NT2/D1 (cell line): ENCODE results near the gene TENM3.

Experiments
- DNase-seq: peaks from one replicate; pipeline ENCODE4 v3.0.0-alpha.2; 2011; ENCODE audit warnings: low read depth, low spot score
- H3K27me3 ChIP-seq: 2 replicates; pipeline ENCODE4 v1.6.0; 2011; ENCODE audit warnings: mild to moderate bottlenecking; ENCODE audit not compliant: insufficient read length, insufficient read depth
- H3K36me3 ChIP-seq: 2 replicates; pipeline ENCODE4 v1.6.1; 2011; ENCODE audit warnings: mild to moderate bottlenecking, low read length, mixed read lengths; ENCODE audit not compliant: insufficient read depth, insufficient read length
- H3K4me1 ChIP-seq: 2 replicates; pipeline ENCODE4 v1.5.1; 2011; ENCODE audit not compliant: insufficient read depth, insufficient read length
- H3K4me3 ChIP-seq: 2 replicates; pipeline ENCODE4 v1.5.1; 2011; ENCODE audit warnings: low read depth; ENCODE audit not compliant: insufficient read length
- H3K9ac ChIP-seq: 2 replicates; pipeline ENCODE4 v1.6.0; 2011; ENCODE audit warnings: low read depth; ENCODE audit not compliant: insufficient read length
- H3K9me3 ChIP-seq: 2 replicates; pipeline ENCODE4 v1.5.1; 2011; ENCODE audit warnings: mild to moderate bottlenecking, low read length; ENCODE audit not compliant: insufficient read depth
- SUZ12 ChIP-seq: IDR thresholded peaks from 2 replicates; pipeline ENCODE4 v1.6.1; 2011; ENCODE audit not compliant: insufficient read length, insufficient read depth; ENCODE audit errors: extremely low read depth
- YY1 ChIP-seq: IDR thresholded peaks from 2 replicates; pipeline ENCODE4 v1.6.1; 2011; ENCODE audit not compliant: insufficient read length, insufficient read depth
- ZNF274 ChIP-seq: IDR thresholded peaks from 2 replicates; pipeline ENCODE4 v1.6.1; 2011; ENCODE audit warnings: mild to moderate bottlenecking, low read depth, low read length

Gene TENM3

DNA sequence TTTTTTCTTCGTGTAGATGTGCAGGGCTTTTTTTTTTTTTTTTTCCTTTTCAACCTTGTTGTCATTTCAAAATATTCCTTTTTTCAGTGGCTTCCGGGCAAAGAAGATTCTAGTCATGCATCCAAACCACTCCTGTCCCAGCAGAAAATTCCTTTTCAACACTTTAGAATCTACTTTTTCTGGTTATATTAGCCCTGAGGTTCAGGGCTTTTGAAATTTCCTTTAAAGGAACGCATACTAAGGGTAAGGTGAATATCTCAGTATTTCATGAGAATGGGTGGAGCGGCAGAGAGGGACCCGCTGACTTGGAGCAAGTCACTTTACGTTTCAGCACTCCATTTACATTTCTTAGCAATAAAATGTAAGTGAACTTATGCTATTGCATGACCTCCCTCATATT, 15.6 kb upstream of the TENM3 start:
- Histone ChIP-seq H3K4me1 (no peaks in the 10 kb centered on the region), H3K9me3 (no peaks in the 10 kb centered on the region), H3K9ac (no peak overlapping the region), H3K36me3 (no peaks in the 10 kb centered on the region), H3K27me3 (no peaks in the 10 kb centered on the region), H3K4me3 (no peak overlapping the region)
- DNase-seq = no peak
- no peak for TF ChIP-seq YY1

DNA sequence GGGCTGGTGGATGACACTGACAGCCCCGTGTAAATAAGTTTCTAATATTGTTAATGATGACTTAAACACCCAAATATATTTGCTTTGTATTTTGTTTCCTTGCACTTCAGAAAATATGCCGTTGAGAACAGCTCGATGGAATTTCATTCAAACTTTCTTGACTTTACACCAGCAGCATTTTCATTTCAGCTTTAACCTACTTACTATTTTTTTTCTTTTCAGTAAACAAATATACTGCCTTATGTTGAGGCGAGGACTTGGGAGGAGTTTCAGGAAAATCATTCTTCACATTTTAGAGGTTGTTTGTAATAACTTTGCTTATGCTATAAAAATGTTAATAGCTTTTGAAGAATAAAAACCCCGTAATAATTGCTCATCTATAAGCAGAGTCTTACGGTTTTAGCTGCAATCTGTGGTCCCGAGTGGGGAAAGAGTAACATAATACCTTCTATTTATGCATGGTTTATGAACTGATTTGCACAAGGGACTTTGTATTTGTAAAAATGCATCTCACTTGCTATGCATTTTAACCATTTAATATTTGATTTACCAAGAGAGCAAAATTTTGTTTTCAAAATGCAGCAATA, 14.1 kb upstream of the TENM3 start:
- H3K36me3 ChIP-seq = no peaks in the 10 kb centered on the region
- no peaks in the 10 kb centered on the region for H3K4me1 ChIP-seq
- H3K4me3 ChIP-seq = no peak overlapping the region
- no peaks in the 10 kb centered on the region for H3K9me3 ChIP-seq
- no peaks in the 10 kb centered on the region for H3K27me3 ChIP-seq
- no peak for DNase-seq
- no peak for TF ChIP-seq ZNF274
- TF ChIP-seq SUZ12 = no peak
- no peak for TF ChIP-seq YY1
- H3K9ac ChIP-seq = no peak overlapping the region

DNA sequence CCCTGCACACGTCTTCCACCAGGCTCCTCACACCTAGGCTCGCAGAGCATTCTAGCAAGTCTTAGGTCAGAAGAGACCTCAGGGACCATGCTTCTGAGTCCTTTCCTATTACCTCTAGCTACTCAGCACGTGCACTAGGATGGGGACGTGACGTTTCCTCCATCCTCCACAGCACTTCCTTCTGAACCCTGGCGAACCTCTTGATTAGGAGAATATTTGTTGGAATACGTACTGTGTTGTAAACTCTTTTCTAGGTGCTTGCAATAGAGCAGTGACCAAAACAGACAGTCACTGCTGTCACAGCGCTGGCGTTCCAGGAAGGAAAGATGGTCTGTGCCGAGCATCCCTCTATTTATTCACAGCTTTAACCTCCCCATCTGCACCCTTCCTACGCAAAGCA, 12.9 kb upstream of the TENM3 start:
- no peak for DNase-seq
- no peak overlapping the region for H3K4me3 ChIP-seq
- TF ChIP-seq ZNF274 (no peak), SUZ12 (no peak), YY1 (no peak)
- no peaks in the 10 kb centered on the region for H3K36me3 ChIP-seq
- no peak overlapping the region for H3K9ac ChIP-seq
- no peaks in the 10 kb centered on the region for H3K4me1 ChIP-seq
- H3K9me3 ChIP-seq = no peaks in the 10 kb centered on the region
- no peaks in the 10 kb centered on the region for H3K27me3 ChIP-seq

DNA sequence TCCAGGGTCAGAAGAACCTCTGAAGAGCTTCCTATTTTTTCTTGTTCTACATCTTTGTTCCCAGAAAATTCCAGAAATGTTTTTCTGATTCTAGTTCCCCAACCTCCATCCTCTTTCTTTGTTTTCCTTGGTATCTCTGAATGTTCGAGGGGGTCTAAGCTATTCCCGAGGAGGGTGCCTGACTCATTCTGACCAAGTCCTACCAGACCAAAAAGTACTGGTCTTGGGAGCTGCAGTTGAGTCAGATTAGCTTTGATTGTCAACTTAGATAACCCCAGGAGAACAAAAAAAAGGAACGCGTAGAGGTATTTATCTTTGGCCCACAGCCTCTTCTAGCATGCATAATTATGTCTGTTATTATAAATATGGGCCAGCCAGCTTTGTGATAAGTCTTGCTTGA, 12.1 kb upstream of the TENM3 start:
- H3K9ac ChIP-seq = no peak overlapping the region
- no peaks in the 10 kb centered on the region for H3K4me1 ChIP-seq
- DNase-seq = no peak
- no peaks in the 10 kb centered on the region for H3K9me3 ChIP-seq
- no peaks in the 10 kb centered on the region for H3K27me3 ChIP-seq
- TF ChIP-seq ZNF274 = no peak
- TF ChIP-seq SUZ12 = no peak
- no peak for TF ChIP-seq YY1
- H3K4me3 ChIP-seq = no peak overlapping the region
- no peaks in the 10 kb centered on the region for H3K36me3 ChIP-seq

DNA sequence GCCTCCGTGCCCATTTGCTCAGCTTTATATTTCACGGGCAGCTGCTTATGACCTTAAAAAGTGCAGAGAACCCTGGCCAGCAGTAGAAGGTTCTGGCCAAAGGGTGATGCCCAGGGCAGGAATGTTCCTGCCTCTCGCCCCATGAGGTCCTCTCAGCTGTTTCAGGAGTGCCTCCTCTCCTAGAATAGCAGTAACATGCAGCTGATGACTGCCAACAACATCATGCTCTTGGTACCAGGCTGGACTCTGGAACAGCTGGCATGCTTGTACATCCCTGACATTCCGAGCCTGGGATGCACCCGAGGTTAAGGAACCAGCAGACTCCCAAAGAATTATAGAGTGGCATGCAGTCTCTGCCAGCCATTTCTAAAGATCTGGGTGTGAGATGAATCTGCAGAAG, 11.7 kb upstream of the TENM3 start:
- TF ChIP-seq YY1 (no peak), SUZ12 (no peak), ZNF274 (no peak)
- Histone ChIP-seq H3K9me3 (no peaks in the 10 kb centered on the region), H3K4me1 (no peaks in the 10 kb centered on the region), H3K27me3 (no peaks in the 10 kb centered on the region), H3K4me3 (no peak overlapping the region), H3K36me3 (no peaks in the 10 kb centered on the region), H3K9ac (no peak overlapping the region)
- DNase-seq = no peak

DNA sequence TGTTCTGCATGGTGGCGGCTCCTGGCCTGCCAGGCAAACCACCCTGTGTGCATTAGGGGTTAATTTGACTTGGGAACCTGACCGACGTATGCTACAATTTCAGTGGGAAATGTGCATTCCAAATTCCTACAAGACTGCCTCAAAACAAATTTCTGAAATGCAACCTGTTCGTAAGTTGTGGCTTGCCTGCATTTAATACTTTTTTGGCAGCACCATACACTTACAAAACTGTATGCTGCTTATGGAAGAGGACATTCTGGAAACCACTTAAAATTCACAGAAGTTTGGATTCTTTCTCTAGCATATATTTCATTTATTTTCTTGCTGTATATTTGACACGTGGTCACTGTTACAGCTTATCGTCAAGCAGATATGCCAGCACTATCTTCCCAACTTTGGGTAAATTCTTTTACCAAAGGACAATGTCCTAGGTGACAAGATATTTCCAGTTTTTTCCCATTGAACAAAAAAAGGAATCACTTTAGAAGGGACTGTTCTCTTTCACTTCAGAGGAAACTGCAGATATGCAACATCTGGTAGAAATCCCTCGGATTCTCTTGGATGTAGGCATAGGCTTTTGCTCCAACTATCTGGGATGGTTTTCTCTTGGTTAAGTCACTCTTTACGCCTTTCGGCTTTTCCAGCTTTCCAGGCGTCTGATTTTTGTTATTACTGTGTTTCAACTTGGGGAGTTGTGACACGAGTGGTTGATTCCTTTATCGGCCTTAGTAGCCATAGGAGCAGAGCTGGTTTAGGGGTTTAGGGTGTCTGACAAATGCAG, 9.7 kb upstream of the TENM3 start:
- DNase-seq = no peak
- Histone ChIP-seq H3K4me3 (no peak overlapping the region), H3K36me3 (no peaks in the 10 kb centered on the region), H3K27me3 (no peaks in the 10 kb centered on the region), H3K4me1 (no peaks in the 10 kb centered on the region), H3K9ac (no peak overlapping the region), H3K9me3 (no peaks in the 10 kb centered on the region)
- TF ChIP-seq ZNF274 = no peak
- TF ChIP-seq YY1 = no peak
- no peak for TF ChIP-seq SUZ12

DNA sequence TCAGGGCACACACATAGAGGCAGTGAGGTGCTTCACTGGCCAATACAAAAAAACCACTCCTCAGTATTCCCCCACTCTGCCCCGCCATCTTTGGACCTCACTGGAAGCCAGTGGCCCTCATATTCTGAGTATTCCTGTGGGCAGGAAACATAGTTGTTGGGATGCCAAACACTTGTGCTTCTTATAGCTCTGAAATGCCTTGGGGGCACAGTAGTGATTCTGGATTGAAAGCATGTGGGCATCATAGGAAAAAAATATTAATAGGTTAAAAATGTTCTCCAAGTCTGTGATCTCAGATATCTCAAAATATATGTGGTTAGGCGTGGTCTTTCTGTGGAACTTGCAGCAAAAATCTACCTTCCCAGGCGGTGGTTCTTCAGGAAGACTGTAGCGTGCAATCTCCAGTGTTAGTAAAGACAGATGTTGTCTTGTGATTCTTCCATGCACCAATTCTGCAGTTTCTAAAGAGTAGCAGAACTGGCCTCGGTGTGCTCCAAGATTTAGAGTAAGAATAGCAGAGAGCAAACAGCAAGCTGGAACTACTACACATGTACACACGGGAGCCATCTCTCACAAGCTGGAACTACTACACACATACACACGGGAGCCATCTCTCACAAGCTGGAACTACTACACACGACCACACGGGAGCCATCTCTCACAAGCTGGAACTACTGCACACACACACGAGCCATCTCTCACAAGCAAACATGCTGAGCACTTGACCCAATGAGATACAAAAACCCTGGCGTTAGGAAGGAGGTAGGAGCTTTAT, 8.0 kb upstream of the TENM3 start:
- Histone ChIP-seq H3K4me1 (no peaks in the 10 kb centered on the region), H3K9me3 (no peaks in the 10 kb centered on the region), H3K36me3 (no peaks in the 10 kb centered on the region), H3K4me3 (no peak overlapping the region), H3K27me3 (no peaks in the 10 kb centered on the region), H3K9ac (no peak overlapping the region)
- no peak for TF ChIP-seq YY1
- no peak for TF ChIP-seq SUZ12
- no peak for TF ChIP-seq ZNF274
- no peak for DNase-seq
